Hepatocyte (in vitro differentiated cells): Measurements from ENCODE around the gene GANC.

Source experiments
- EZH2 ChIP-seq: fragments of 200-600 bp; sonication (generic); IDR thresholded peaks from 2 replicates; pipeline ENCODE4 v1.6.1; 2016; ENCODE audit warnings: antibody characterized with exemption, mild to moderate bottlenecking, borderline replicate concordance
- EZH2phosphoT487 ChIP-seq: fragments of 200-600 bp; sonication (generic); IDR thresholded peaks from one replicate; pipeline ENCODE4 v1.6.1; 2018; ENCODE audit warnings: antibody characterized with exemption, mild to moderate bottlenecking, low read depth, moderate library complexity; ENCODE audit not compliant: unreplicated experiment, severe bottlenecking
- TF ChIP-seq, protein P1 (sequence below): fragments of 200-600 bp; sonication (generic); IDR thresholded peaks from 2 replicates; pipeline ENCODE4 v1.5.1; 2016; ENCODE audit warnings: antibody characterized with exemption, mild to moderate bottlenecking; ENCODE audit not compliant: poor library complexity

GRCh38 chr15:42289166-42289565, 16.2 kb downstream of the GANC start:
- TF ChIP-seq, protein P1, sequence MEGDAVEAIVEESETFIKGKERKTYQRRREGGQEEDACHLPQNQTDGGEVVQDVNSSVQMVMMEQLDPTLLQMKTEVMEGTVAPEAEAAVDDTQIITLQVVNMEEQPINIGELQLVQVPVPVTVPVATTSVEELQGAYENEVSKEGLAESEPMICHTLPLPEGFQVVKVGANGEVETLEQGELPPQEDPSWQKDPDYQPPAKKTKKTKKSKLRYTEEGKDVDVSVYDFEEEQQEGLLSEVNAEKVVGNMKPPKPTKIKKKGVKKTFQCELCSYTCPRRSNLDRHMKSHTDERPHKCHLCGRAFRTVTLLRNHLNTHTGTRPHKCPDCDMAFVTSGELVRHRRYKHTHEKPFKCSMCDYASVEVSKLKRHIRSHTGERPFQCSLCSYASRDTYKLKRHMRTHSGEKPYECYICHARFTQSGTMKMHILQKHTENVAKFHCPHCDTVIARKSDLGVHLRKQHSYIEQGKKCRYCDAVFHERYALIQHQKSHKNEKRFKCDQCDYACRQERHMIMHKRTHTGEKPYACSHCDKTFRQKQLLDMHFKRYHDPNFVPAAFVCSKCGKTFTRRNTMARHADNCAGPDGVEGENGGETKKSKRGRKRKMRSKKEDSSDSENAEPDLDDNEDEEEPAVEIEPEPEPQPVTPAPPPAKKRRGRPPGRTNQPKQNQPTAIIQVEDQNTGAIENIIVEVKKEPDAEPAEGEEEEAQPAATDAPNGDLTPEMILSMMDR: no peak
- TF ChIP-seq EZH2: no peak
- TF ChIP-seq EZH2phosphoT487: no peak
